ENCODE data around the gene PLCD1.

The PLCD1 gene

GRCh38 chr3:38000965-38001455 lies 28.4 kb downstream of the PLCD1 start:
- H3K4me3 ChIP-seq (ENCODE audit: control insufficient read depth, low read depth, low read length): no peak overlapping the region
- DNase-seq (ENCODE audit: low read depth): no peak
- TF ChIP-seq CTCF (IDR thresholded peaks at IDR 0.05; ENCODE audit: control insufficient read depth, insufficient read depth, low read depth, low read length, missing control alignments): no peak

GRCh38 chr3:38000242-38000916 lies 29.1 kb downstream of the PLCD1 start:
- no peak for DNase-seq (ENCODE audit: low read depth)
- H3K4me3 ChIP-seq (ENCODE audit: control insufficient read depth, low read depth, low read length): no peak overlapping the region
- TF ChIP-seq CTCF (IDR thresholded peaks at IDR 0.05; ENCODE audit: control insufficient read depth, insufficient read depth, low read depth, low read length, missing control alignments): no peak

GRCh38 chr3:37999836-38000235 lies 29.6 kb downstream of the PLCD1 start:
- no peak for DNase-seq (ENCODE audit: low read depth)
- no peak overlapping the region for H3K4me3 ChIP-seq (ENCODE audit: control insufficient read depth, low read depth, low read length)
- TF ChIP-seq CTCF (IDR thresholded peaks at IDR 0.05; ENCODE audit: control insufficient read depth, insufficient read depth, low read depth, low read length, missing control alignments): no peak

- no peak for TF ChIP-seq CTCF (IDR thresholded peaks at IDR 0.05; ENCODE audit: control insufficient read depth, insufficient read depth, low read depth, low read length, missing control alignments)
- no peak for DNase-seq (ENCODE audit: low read depth)
- no peak overlapping the region for H3K4me3 ChIP-seq (ENCODE audit: control insufficient read depth, low read depth, low read length)
Measured at GRCh38 chr3:37997791-37998370, 31.6 kb downstream of the PLCD1 start.

GRCh38 chr3:37997342-37997741 lies 32.1 kb downstream of the PLCD1 start:
- TF ChIP-seq CTCF (IDR thresholded peaks at IDR 0.05; ENCODE audit: control insufficient read depth, insufficient read depth, low read depth, low read length, missing control alignments): no peak
- H3K4me3 ChIP-seq (ENCODE audit: control insufficient read depth, low read depth, low read length): no peak overlapping the region
- no peak for DNase-seq (ENCODE audit: low read depth)

GRCh38 chr3:37996785-37997301 lies 32.6 kb downstream of the PLCD1 start:
- H3K4me3 ChIP-seq (ENCODE audit: control insufficient read depth, low read depth, low read length): no peak overlapping the region
- peak; percentile 92 for TF ChIP-seq CTCF (IDR thresholded peaks at IDR 0.05; ENCODE audit: control insufficient read depth, insufficient read depth, low read depth, low read length, missing control alignments)
- DNase-seq (ENCODE audit: low read depth): no peak
